HEK293 (cell line): ENCODE results near the gene HNRNPUL1.

Experiments used
- BCL11B ChIP-seq: fragments of 450-650 bp; formaldehyde crosslinking; IDR thresholded peaks from 2 replicates; pipeline ENCODE4 v1.5.1; 2016; ENCODE audit warnings: low read depth, missing biosample characterization, missing genetic modification characterization
- EGR2 ChIP-seq: fragments of 450-650 bp; formaldehyde crosslinking; IDR thresholded peaks from 2 replicates; pipeline ENCODE4 v1.5.1; 2016; ENCODE audit warnings: low read depth, missing biosample characterization, missing genetic modification characterization
- HOXA7 ChIP-seq: sonication (generic); formaldehyde crosslinking; IDR thresholded peaks from 2 replicates; pipeline ENCODE4 v1.8.1; 2022; ENCODE audit warnings: missing genetic modification reagents, borderline replicate concordance
- KLF7 ChIP-seq: fragments of 450-650 bp; formaldehyde crosslinking; IDR thresholded peaks from 2 replicates; pipeline ENCODE4 v1.5.1; 2016; ENCODE audit warnings: missing biosample characterization, missing genetic modification characterization, borderline replicate concordance
- MYNN ChIP-seq: fragments of 450-650 bp; formaldehyde crosslinking; IDR thresholded peaks from 2 replicates; pipeline ENCODE4 v1.5.1; 2016; ENCODE audit warnings: missing biosample characterization, missing genetic modification characterization, borderline replicate concordance
- OVOL3 ChIP-seq: fragments of 450-650 bp; formaldehyde crosslinking; IDR thresholded peaks from 2 replicates; pipeline ENCODE4 v1.5.1; 2016; ENCODE audit warnings: missing biosample characterization, missing genetic modification characterization
- TCF7L2 ChIP-seq: IDR thresholded peaks from 2 replicates; pipeline ENCODE4 v1.6.1; 2011; ENCODE audit warnings: low read depth, mild to moderate bottlenecking, inconsistent platforms, low read length, moderate library complexity, borderline replicate concordance
- ZBTB17 ChIP-seq: fragments of 450-650 bp; formaldehyde crosslinking; IDR thresholded peaks from 2 replicates; pipeline ENCODE4 v1.5.1; 2016; ENCODE audit warnings: missing biosample characterization, missing genetic modification characterization
- ZBTB21 ChIP-seq: fragments of 450-650 bp; formaldehyde crosslinking; IDR thresholded peaks from 2 replicates; pipeline ENCODE4 v1.5.1; 2017; ENCODE audit warnings: missing biosample characterization, missing genetic modification characterization
- ZBTB48 ChIP-seq: fragments of 450-650 bp; formaldehyde crosslinking; IDR thresholded peaks from 2 replicates; pipeline ENCODE4 v1.5.1; 2016; ENCODE audit warnings: missing biosample characterization, missing genetic modification characterization
- ZBTB8A ChIP-seq: fragments of 450-650 bp; formaldehyde crosslinking; IDR thresholded peaks from 2 replicates; pipeline ENCODE4 v1.5.1; 2016; ENCODE audit warnings: missing biosample characterization, missing genetic modification characterization
- ZNF133 ChIP-seq: fragments of 450-650 bp; formaldehyde crosslinking; IDR thresholded peaks from 2 replicates; pipeline ENCODE4 v1.5.1; 2016; ENCODE audit warnings: missing biosample characterization, missing genetic modification characterization
- ZNF138 ChIP-seq: fragments of 450-650 bp; formaldehyde crosslinking; IDR thresholded peaks from 2 replicates; pipeline ENCODE4 v1.5.1; 2016; ENCODE audit warnings: missing biosample characterization, missing genetic modification characterization, borderline replicate concordance
- ZNF2 ChIP-seq: fragments of 450-650 bp; formaldehyde crosslinking; IDR thresholded peaks from 2 replicates; pipeline ENCODE4 v1.5.1; 2016; ENCODE audit warnings: missing biosample characterization, missing genetic modification characterization
- ZNF223 ChIP-seq: fragments of 450-650 bp; formaldehyde crosslinking; IDR thresholded peaks from 2 replicates; pipeline ENCODE4 v1.5.1; 2016; ENCODE audit warnings: missing biosample characterization, missing genetic modification characterization
- ZNF274 ChIP-seq, 2 experiments: fragments of 200-500 bp in 1 of 2; fragments of 450-650 bp in 1 of 2; sonication (Bioruptor generic) in 1 of 2; formaldehyde crosslinking in 1 of 2; IDR thresholded peaks; 2 replicates each; pipeline versions ENCODE4 v1.5.1 to v1.6.1; 2014 to 2016; ENCODE audit warnings: borderline replicate concordance in 1 of 2, inconsistent platforms in 1 of 2, low read length in 1 of 2, missing biosample characterization in 1 of 2, missing genetic modification characterization in 1 of 2
- ZNF292 ChIP-seq: fragments of 450-650 bp; formaldehyde crosslinking; IDR thresholded peaks from 2 replicates; pipeline ENCODE4 v1.5.1; 2016; ENCODE audit warnings: low read depth, missing biosample characterization, missing genetic modification characterization, borderline replicate concordance
- ZNF391 ChIP-seq: fragments of 450-650 bp; formaldehyde crosslinking; IDR thresholded peaks from 2 replicates; pipeline ENCODE4 v1.5.1; 2016; ENCODE audit warnings: low read depth, missing biosample characterization, missing genetic modification characterization, borderline replicate concordance
- ZNF510 ChIP-seq: fragments of 450-650 bp; formaldehyde crosslinking; IDR thresholded peaks from 2 replicates; pipeline ENCODE4 v1.5.1; 2018; ENCODE audit warnings: mild to moderate bottlenecking, missing genetic modification characterization, missing biosample characterization; ENCODE audit not compliant: insufficient replicate concordance
- ZNF560 ChIP-seq: fragments of 450-650 bp; formaldehyde crosslinking; IDR thresholded peaks from 2 replicates; pipeline ENCODE4 v1.5.1; 2017; ENCODE audit warnings: missing biosample characterization, missing genetic modification characterization, borderline replicate concordance
- TF ChIP-seq, protein P1 (sequence below): fragments of 450-650 bp; formaldehyde crosslinking; IDR thresholded peaks from 2 replicates; pipeline ENCODE4 v1.5.1; 2017; ENCODE audit warnings: missing biosample characterization, mild to moderate bottlenecking, missing genetic modification characterization, moderate library complexity
- TF ChIP-seq, protein P2 (sequence below): fragments of 450-650 bp; formaldehyde crosslinking; IDR thresholded peaks from 2 replicates; pipeline ENCODE4 v1.5.1; 2016; ENCODE audit warnings: missing biosample characterization, missing genetic modification characterization
- TF ChIP-seq, protein P3 (sequence below): fragments of 450-650 bp; formaldehyde crosslinking; IDR thresholded peaks from 2 replicates; pipeline ENCODE4 v1.5.1; 2016; ENCODE audit warnings: missing biosample characterization, missing genetic modification characterization
- TF ChIP-seq, protein P4 (sequence below): fragments of 450-650 bp; formaldehyde crosslinking; IDR thresholded peaks from 2 replicates; pipeline ENCODE4 v1.5.1; 2016; ENCODE audit warnings: missing biosample characterization, missing genetic modification characterization
- TF ChIP-seq, protein P5 (sequence below): fragments of 450-650 bp; IDR thresholded peaks from 2 replicates; pipeline ENCODE4 v1.5.1; 2018; ENCODE audit warnings: missing biosample characterization, mild to moderate bottlenecking, missing genetic modification characterization
- TF ChIP-seq, protein P6 (sequence below): fragments of 450-650 bp; formaldehyde crosslinking; IDR thresholded peaks from 2 replicates; pipeline ENCODE4 v1.5.1; 2016; ENCODE audit warnings: missing biosample characterization, missing genetic modification characterization
- TF ChIP-seq, protein P7 (sequence below): fragments of 450-650 bp; formaldehyde crosslinking; IDR thresholded peaks from 2 replicates; pipeline ENCODE4 v1.5.1; 2016; ENCODE audit warnings: missing biosample characterization, missing genetic modification characterization
- TF ChIP-seq, protein P8 (sequence below): fragments of 450-650 bp; formaldehyde crosslinking; IDR thresholded peaks from 2 replicates; pipeline ENCODE4 v1.5.1; 2016; ENCODE audit warnings: missing biosample characterization, missing genetic modification characterization

The HNRNPUL1 gene

DNA sequence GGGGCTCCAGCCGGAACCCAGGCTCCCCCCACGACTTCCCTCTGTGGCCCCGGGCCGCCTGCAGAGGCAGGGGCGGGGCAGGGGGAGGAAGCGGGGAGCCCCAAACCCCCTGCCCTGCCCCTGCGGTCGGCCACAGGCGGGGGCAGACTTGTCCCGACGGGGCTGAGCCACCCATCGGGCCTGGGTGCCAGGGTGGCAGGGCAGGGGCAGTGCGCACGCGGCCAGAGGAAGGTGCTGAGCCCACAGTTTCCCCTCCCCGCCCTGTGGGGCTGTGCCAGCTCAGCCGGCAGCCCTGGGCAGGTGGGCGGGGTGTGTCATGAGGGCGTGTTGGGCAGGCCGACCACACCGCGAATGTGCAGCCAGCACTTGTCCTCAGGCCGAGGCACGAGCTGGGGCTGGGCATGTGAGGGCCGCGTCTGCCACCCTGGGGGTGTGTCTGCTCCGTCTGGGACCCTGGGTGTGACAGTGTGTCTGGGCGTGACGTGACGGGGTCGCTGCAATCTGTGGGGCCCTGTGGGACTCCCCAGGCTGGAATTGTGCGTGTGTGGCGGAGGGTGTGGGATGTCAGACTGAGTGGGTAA lies 63.5 kb downstream of the HNRNPUL1 start (continued):
- TF ChIP-seq, protein P1, sequence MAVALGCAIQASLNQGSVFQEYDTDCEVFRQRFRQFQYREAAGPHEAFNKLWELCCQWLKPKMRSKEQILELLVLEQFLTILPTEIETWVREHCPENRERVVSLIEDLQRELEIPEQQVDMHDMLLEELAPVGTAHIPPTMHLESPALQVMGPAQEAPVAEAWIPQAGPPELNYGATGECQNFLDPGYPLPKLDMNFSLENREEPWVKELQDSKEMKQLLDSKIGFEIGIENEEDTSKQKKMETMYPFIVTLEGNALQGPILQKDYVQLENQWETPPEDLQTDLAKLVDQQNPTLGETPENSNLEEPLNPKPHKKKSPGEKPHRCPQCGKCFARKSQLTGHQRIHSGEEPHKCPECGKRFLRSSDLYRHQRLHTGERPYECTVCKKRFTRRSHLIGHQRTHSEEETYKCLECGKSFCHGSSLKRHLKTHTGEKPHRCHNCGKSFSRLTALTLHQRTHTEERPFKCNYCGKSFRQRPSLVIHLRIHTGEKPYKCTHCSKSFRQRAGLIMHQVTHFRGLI (tag by site-specific recombination): no peak
- TF ChIP-seq ZBTB17 (tag by site-specific recombination): no peak
- no peak for TF ChIP-seq ZNF133
- TF ChIP-seq, protein P2, sequence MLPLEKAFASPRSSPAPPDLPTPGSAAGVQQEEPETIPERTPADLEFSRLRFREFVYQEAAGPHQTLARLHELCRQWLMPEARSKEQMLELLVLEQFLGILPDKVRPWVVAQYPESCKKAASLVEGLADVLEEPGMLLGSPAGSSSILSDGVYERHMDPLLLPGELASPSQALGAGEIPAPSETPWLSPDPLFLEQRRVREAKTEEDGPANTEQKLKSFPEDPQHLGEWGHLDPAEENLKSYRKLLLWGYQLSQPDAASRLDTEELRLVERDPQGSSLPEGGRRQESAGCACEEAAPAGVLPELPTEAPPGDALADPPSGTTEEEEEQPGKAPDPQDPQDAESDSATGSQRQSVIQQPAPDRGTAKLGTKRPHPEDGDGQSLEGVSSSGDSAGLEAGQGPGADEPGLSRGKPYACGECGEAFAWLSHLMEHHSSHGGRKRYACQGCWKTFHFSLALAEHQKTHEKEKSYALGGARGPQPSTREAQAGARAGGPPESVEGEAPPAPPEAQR (tag by site-specific recombination): no peak
- TF ChIP-seq ZNF391 (tag by site-specific recombination): no peak
- TF ChIP-seq ZNF2: no peak
- TF ChIP-seq KLF7 (tag by site-specific recombination): no peak
- TF ChIP-seq ZBTB8A (tag by site-specific recombination): no peak
- TF ChIP-seq ZNF138 (tag by site-specific recombination): no peak
- no peak for TF ChIP-seq ZNF292 (tag by site-specific recombination)
- TF ChIP-seq, protein P3, sequence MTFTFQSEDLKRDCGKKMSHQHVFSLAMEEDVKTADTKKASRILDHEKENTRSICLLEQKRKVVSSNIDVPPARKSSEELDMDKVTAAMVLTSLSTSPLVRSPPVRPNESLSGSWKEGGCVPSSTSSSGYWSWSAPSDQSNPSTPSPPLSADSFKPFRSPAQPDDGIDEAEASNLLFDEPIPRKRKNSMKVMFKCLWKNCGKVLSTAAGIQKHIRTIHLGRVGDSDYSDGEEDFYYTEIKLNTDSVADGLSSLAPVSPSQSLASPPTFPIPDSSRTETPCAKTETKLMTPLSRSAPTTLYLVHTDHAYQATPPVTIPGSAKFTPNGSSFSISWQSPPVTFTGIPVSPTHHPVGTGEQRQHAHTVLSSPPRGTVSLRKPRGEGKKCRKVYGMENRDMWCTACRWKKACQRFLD: no peak
- TF ChIP-seq TCF7L2: no peak
- TF ChIP-seq ZBTB21 (tag by site-specific recombination): no peak
- no peak for TF ChIP-seq ZNF560 (tag by site-specific recombination)
- TF ChIP-seq, protein P4, sequence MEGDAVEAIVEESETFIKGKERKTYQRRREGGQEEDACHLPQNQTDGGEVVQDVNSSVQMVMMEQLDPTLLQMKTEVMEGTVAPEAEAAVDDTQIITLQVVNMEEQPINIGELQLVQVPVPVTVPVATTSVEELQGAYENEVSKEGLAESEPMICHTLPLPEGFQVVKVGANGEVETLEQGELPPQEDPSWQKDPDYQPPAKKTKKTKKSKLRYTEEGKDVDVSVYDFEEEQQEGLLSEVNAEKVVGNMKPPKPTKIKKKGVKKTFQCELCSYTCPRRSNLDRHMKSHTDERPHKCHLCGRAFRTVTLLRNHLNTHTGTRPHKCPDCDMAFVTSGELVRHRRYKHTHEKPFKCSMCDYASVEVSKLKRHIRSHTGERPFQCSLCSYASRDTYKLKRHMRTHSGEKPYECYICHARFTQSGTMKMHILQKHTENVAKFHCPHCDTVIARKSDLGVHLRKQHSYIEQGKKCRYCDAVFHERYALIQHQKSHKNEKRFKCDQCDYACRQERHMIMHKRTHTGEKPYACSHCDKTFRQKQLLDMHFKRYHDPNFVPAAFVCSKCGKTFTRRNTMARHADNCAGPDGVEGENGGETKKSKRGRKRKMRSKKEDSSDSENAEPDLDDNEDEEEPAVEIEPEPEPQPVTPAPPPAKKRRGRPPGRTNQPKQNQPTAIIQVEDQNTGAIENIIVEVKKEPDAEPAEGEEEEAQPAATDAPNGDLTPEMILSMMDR (tag by site-specific recombination): no peak
- TF ChIP-seq, protein P5, sequence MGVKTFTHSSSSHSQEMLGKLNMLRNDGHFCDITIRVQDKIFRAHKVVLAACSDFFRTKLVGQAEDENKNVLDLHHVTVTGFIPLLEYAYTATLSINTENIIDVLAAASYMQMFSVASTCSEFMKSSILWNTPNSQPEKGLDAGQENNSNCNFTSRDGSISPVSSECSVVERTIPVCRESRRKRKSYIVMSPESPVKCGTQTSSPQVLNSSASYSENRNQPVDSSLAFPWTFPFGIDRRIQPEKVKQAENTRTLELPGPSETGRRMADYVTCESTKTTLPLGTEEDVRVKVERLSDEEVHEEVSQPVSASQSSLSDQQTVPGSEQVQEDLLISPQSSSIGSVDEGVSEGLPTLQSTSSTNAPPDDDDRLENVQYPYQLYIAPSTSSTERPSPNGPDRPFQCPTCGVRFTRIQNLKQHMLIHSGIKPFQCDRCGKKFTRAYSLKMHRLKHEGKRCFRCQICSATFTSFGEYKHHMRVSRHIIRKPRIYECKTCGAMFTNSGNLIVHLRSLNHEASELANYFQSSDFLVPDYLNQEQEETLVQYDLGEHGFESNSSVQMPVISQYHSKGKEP: no peak
- no peak for TF ChIP-seq ZNF223 (tag by site-specific recombination)
- TF ChIP-seq ZNF510 (tag by site-specific recombination): no peak
- TF ChIP-seq, protein P6, sequence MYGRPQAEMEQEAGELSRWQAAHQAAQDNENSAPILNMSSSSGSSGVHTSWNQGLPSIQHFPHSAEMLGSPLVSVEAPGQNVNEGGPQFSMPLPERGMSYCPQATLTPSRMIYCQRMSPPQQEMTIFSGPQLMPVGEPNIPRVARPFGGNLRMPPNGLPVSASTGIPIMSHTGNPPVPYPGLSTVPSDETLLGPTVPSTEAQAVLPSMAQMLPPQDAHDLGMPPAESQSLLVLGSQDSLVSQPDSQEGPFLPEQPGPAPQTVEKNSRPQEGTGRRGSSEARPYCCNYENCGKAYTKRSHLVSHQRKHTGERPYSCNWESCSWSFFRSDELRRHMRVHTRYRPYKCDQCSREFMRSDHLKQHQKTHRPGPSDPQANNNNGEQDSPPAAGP (tag by site-specific recombination): peak; percentile 83
- TF ChIP-seq, protein P7, sequence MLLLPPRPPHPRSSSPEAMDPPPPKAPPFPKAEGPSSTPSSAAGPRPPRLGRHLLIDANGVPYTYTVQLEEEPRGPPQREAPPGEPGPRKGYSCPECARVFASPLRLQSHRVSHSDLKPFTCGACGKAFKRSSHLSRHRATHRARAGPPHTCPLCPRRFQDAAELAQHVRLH: no peak
- TF ChIP-seq EGR2 (tag by site-specific recombination): peak; percentile 76
- TF ChIP-seq, protein P8, sequence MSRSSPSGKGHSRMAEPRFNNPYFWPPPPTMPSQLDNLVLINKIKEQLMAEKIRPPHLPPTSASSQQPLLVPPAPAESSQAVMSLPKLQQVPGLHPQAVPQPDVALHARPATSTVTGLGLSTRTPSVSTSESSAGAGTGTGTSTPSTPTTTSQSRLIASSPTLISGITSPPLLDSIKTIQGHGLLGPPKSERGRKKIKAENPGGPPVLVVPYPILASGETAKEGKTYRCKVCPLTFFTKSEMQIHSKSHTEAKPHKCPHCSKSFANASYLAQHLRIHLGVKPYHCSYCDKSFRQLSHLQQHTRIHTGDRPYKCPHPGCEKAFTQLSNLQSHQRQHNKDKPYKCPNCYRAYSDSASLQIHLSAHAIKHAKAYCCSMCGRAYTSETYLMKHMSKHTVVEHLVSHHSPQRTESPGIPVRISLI (tag by site-specific recombination): no peak
- TF ChIP-seq ZNF274 (IDR thresholded peaks at IDR 0.05; ENCODE audit: low read length): no peak
- no peak for TF ChIP-seq ZNF274 (tag by site-specific recombination; IDR thresholded peaks at IDR 0.05; ENCODE audit: borderline replicate concordance)
- no peak for TF ChIP-seq HOXA7 (CRISPR knock-in tag)
- TF ChIP-seq OVOL3 (tag by site-specific recombination): no peak
- TF ChIP-seq BCL11B (tag by site-specific recombination): no peak
- no peak for TF ChIP-seq MYNN (tag by site-specific recombination)
- TF ChIP-seq ZBTB48: no peak
